ENCODE results near the gene GTSF1L. TPM values are rescaled to one million over a fixed set of nuclear protein-coding genes. Genes with fewer than 3 reads are reported as not detected.

GTSF1L gene
- total RNA-seq, 1 donor from 2014 or later: not detected

DNA sequence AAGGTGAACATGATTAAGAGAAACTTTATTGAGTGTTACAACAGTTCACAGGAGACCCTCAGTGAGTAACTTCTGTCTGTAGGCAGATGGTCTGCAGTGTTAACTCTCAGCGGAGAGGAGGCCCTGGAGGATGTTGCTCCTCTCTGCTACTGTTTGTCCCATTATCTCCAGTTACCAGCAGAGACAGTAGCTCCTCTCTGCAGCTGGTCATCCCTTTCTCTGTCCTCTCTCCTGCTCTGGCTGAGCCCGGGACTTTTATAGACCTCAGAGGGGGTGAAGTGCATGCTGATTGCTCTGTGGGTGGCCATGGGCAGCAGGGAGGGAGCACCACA is 5.7 kb downstream of the GTSF1L start:
- Histone ChIP-seq H3K4me1 (no peaks in the 10 kb centered on the region), H3K36me3 (no peaks in the 10 kb centered on the region), H3K9me3 (no peaks in the 10 kb centered on the region), H3K27me3 (no peaks in the 10 kb centered on the region), H3K27ac (no peak overlapping the region), H3K4me3 (no peak overlapping the region)
- intact Hi-C loops (cut with DNase I): no loop called here
- no peak for DNase-seq (ENCODE audit: low spot score in 2 of 2)
- TF ChIP-seq, protein P1, sequence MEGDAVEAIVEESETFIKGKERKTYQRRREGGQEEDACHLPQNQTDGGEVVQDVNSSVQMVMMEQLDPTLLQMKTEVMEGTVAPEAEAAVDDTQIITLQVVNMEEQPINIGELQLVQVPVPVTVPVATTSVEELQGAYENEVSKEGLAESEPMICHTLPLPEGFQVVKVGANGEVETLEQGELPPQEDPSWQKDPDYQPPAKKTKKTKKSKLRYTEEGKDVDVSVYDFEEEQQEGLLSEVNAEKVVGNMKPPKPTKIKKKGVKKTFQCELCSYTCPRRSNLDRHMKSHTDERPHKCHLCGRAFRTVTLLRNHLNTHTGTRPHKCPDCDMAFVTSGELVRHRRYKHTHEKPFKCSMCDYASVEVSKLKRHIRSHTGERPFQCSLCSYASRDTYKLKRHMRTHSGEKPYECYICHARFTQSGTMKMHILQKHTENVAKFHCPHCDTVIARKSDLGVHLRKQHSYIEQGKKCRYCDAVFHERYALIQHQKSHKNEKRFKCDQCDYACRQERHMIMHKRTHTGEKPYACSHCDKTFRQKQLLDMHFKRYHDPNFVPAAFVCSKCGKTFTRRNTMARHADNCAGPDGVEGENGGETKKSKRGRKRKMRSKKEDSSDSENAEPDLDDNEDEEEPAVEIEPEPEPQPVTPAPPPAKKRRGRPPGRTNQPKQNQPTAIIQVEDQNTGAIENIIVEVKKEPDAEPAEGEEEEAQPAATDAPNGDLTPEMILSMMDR (IDR thresholded peaks at IDR 0.05): no peak

DNA sequence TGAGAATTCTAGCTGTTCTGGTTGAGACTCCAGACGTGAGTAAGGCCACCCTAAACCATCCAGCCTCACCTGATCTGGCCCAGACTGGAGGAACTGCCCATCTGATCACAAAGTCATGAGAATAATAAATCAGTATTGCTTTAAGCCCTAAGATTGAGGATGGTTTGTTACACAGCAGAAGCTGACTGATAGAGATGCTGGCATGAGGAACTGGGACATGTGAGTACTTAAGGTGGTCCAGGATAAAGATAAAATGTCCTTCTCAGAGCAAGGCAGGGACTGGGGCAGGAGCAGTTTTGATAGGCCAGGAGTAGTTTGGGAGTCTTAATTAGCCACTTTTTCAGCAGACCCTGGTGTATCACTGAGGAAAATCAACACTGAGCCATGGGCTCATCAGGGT is 6.8 kb downstream of the GTSF1L start:
- no peaks in the 10 kb centered on the region for H3K36me3 ChIP-seq
- no peak overlapping the region for H3K4me3 ChIP-seq
- H3K27me3 ChIP-seq: no peaks in the 10 kb centered on the region
- TF ChIP-seq, protein P1 (IDR thresholded peaks at IDR 0.05): no peak
- intact Hi-C loops (cut with DNase I): no loop called here
- DNase-seq (ENCODE audit: low spot score in 2 of 2): no peak
- no peaks in the 10 kb centered on the region for H3K4me1 ChIP-seq
- no peaks in the 10 kb centered on the region for H3K9me3 ChIP-seq
- no peak overlapping the region for H3K27ac ChIP-seq

DNA sequence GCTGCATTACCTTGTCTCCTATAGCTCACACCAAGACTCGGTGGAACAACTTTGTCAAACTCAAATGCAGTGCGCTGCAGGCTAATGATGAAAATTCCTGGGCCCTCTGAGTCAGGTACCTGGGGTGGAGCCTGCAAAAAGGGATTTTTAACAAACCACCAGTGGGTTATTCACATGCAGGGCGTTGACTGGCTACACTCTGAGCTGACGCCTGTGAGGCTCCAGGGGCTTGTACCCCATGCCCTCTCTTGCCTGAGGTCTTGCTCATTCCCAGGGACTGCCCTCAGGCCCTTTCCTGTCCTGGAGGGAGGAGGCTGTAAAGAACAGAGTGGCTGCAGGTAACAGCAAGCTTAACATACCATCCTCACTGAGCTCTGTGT is 9.2 kb downstream of the GTSF1L start:
- no peaks in the 10 kb centered on the region for H3K27me3 ChIP-seq
- no peak overlapping the region for H3K4me3 ChIP-seq
- no peak overlapping the region for H3K27ac ChIP-seq
- no peaks in the 10 kb centered on the region for H3K36me3 ChIP-seq
- no peaks in the 10 kb centered on the region for H3K4me1 ChIP-seq
- TF ChIP-seq, protein P1 (IDR thresholded peaks at IDR 0.05): no peak
- no peak for DNase-seq (ENCODE audit: low spot score in 2 of 2)
- intact Hi-C loops (cut with DNase I): no loop called here
- no peaks in the 10 kb centered on the region for H3K9me3 ChIP-seq

GRCh38 chr20:43716757-43717615 is 9.8 kb downstream of the GTSF1L start:
- Histone ChIP-seq H3K4me1 (no peaks in the 10 kb centered on the region), H3K36me3 (no peaks in the 10 kb centered on the region), H3K9me3 (no peaks in the 10 kb centered on the region), H3K27ac (no peak overlapping the region), H3K27me3 (no peaks in the 10 kb centered on the region), H3K4me3 (no peak overlapping the region)
- TF ChIP-seq, protein P1 (IDR thresholded peaks at IDR 0.05): no peak
- intact Hi-C loops (cut with DNase I): no loop called here
- no peak for DNase-seq (ENCODE audit: low spot score in 2 of 2)

GRCh38 chr20:43716123-43716522 is 10.7 kb downstream of the GTSF1L start:
- H3K4me1 ChIP-seq: no peaks in the 10 kb centered on the region
- no peaks in the 10 kb centered on the region for H3K36me3 ChIP-seq
- TF ChIP-seq, protein P1 (IDR thresholded peaks at IDR 0.05): no peak
- no peak overlapping the region for H3K4me3 ChIP-seq
- no peaks in the 10 kb centered on the region for H3K9me3 ChIP-seq
- DNase-seq (ENCODE audit: low spot score in 2 of 2): no peak
- intact Hi-C loops (cut with DNase I): no loop called here
- no peaks in the 10 kb centered on the region for H3K27me3 ChIP-seq
- no peak overlapping the region for H3K27ac ChIP-seq

Data from ascending aorta (tissue), 2 donors.